Measurements from ENCODE around the gene ANKRD42. TPM values are rescaled to one million over a fixed set of nuclear protein-coding genes. Genes with fewer than 3 reads are reported as not detected.

ANKRD42 gene
- total and polyA plus RNA-seq, 2 donors (not counting 3 experiments of a cell fraction or from before 2014, with no cell fraction given), result 3.3 to 6.6 TPM

GRCh38 chr11:83158965-83159901 lies 34.3 kb upstream of the ANKRD42 start:
- DNase-seq (ENCODE audit: low read depth, low spot score) (peak; percentile 24), FAIRE-seq (no peak)
- Histone ChIP-seq H3K79me2 (ENCODE audit: control insufficient read depth, insufficient read depth, low read length) (peaks cover 69% of the 10 kb centered on the region), H4K20me1 (replicated peaks; ENCODE audit: control insufficient read depth, extremely low read depth, insufficient read depth, low read length) (peaks cover 13% of the 10 kb centered on the region), H3K9ac (replicated peaks; ENCODE audit: extremely low read depth, insufficient read depth, low read length) (peak overlapping the region; percentile 99), H3K4me2 (ENCODE audit: insufficient read depth, low read length) (peak overlapping the region; percentile 100), H3K27ac (ENCODE audit: insufficient read depth, low read depth, low read length) (peak overlapping the region; percentile 22), H3K27me3 (ENCODE audit: control insufficient read depth in 2 of 2, insufficient read depth in 2 of 2, low read length in 2 of 2) (no peaks in the 10 kb centered on the region), H3K9me1 (replicated peaks; ENCODE audit: control insufficient read depth, extremely low read depth, insufficient read depth, low read length) (no peaks in the 10 kb centered on the region), H3K4me1 (ENCODE audit: control insufficient read depth, extremely low read depth, insufficient read depth, low read length) (peaks cover 32% of the 10 kb centered on the region), H2AFZ (ENCODE audit: low read depth, low read length) (no peak overlapping the region), H3K36me3 (ENCODE audit: control insufficient read depth in 2 of 2, extremely low read depth in 1 of 2, insufficient read depth in 2 of 2, low read length in 2 of 2) (peaks cover 0 to 9% of the 10 kb centered on the region in 2 experiments), H3K4me3 (replicated peaks in 1 of 3; ENCODE audit: insufficient read depth in 1 of 3, low read depth in 1 of 3, low read length in 3 of 3) (peak overlapping the region; percentile 94 to 100 (median 100)), H3K9me3 (replicated peaks; ENCODE audit: control insufficient read depth, insufficient read depth, low read length) (no peaks in the 10 kb centered on the region)
- ChIA-PET CTCF (interaction anchor here (0.8 to 2.1 kb wide), 8 partner anchors 9 to 292 kb away, joined by 3 to 11 read pairs (median 3); partner anchors contain the start of genes PRCP and RAB30), POLR2A (interaction anchor here (0.6 to 1.7 kb wide), 4 partner anchors 62 to 276 kb away, joined by 3 to 5 read pairs (median 3); no protein-coding TSS in a partner anchor)
- BruUV-seq (replicated peaks), result no TSS peak
- dilution Hi-C loops (cut with MboI; ENCODE audit: extremely low pct_ligation_motif_present, low sequenced_read_pairs), result no loop called here
- TF ChIP-seq EZH2 (IDR thresholded peaks at IDR 0.05; ENCODE audit: borderline replicate concordance, low read depth, low read length, severe bottlenecking) (no peak), POLR2AphosphoS5 (IDR thresholded peaks at IDR 0.05; ENCODE audit: insufficient read depth, low read depth, low read length) (peak; percentile 20), MAX (IDR thresholded peaks at IDR 0.05; ENCODE audit: insufficient read depth, insufficient read length) (no peak)
- intact Hi-C loops (cut with micrococcal nuclease), result loop anchor here (5.0 kb wide), 4 partner anchors 72 to 382 kb away; no protein-coding TSS in a partner anchor
